ENCODE measurements around the gene UFSP2.

- TF ChIP-seq CTCF (conservative IDR thresholded peaks at IDR 0.05 in 1 of 2, IDR thresholded peaks at IDR 0.05 in 1 of 2; ENCODE audit: extremely low read depth in 1 of 2, insufficient read depth in 1 of 2, low read depth in 1 of 2, low read length in 2 of 2) (no peak), EZH2 (IDR thresholded peaks at IDR 0.05; ENCODE audit: borderline replicate concordance, low read length) (no peak)
These were observed 56.0 kb downstream of the UFSP2 start for GRCh38 chr4:185369731-185370130.
